Activated naive CD4-positive, alpha-beta T cell treated with anti-CD3 and anti-CD28 coated beads for 36 hours (primary cell): Measurements from ENCODE around the gene RSPH10B2. TPM values are rescaled to one million over a fixed set of nuclear protein-coding genes. Genes with fewer than 3 reads are reported as not detected.
A peak's percentile ranks its signal among the peaks of the same experiment; 100 is the strongest.
"Not testable (repeated sequence)": the region's sequence is repeated elsewhere in the genome, so short reads cannot be mapped to it uniquely, and the experiment has no call there.

Source experiments
- CTCF ChIA-PET: fragments of 350-600 bp; sonication (Branson Sonifier 250); formaldehyde crosslinking; loops from one replicate; lab custom pipeline; 2021; ENCODE audit warnings: antibody characterized with exemption; lab: Charles Lee
- DNase-seq: peaks from one replicate; pipeline ENCODE4 v3.0.0-alpha.2; 2020
- H3K27ac Mint-ChIP-seq: one replicate; pipeline ENCODE4 v1.8.0; 2021; ENCODE audit warnings: mild to moderate bottlenecking, mixed read lengths
- H3K27me3 Mint-ChIP-seq: one replicate; pipeline ENCODE4 v1.8.0; 2021; ENCODE audit warnings: low read depth, mixed read lengths
- H3K36me3 Mint-ChIP-seq: one replicate; pipeline ENCODE4 v1.8.0; 2021; ENCODE audit warnings: low read depth, mixed read lengths
- H3K4me1 Mint-ChIP-seq: one replicate; pipeline ENCODE4 v1.8.0; 2021; ENCODE audit warnings: low read depth, mixed read lengths
- H3K4me3 Mint-ChIP-seq: one replicate; pipeline ENCODE4 v1.8.0; 2021; ENCODE audit warnings: mild to moderate bottlenecking, moderate library complexity, mixed read lengths
- H3K9me3 Mint-ChIP-seq: one replicate; pipeline ENCODE4 v1.8.0; 2021; ENCODE audit warnings: mixed read lengths
- intact Hi-C: fragments of 100-400 bp; cut with micrococcal nuclease; formaldehyde crosslinking; loops from one replicate; pipeline ENCODE4 v1.15.1; 2023
- total RNA-seq, 2 experiments: library from RNA; stranded (reverse); gene quantifications; one replicate each; pipeline ENCODE4 v1.2.3, GENCODE V29; 2021

RSPH10B2 gene
- total RNA-seq, 2 experiments from 2014 or later, result not detected

- H3K4me3 Mint-ChIP-seq, result peak overlapping the region; percentile 86
- DNase-seq, H3K9me3 Mint-ChIP-seq, H3K27me3 Mint-ChIP-seq: not testable (repeated sequence)
- intact Hi-C loops, result loop anchor here (1.0 kb wide), 1 partner anchor 22 kb away; no protein-coding TSS in a partner anchor
- peaks cover 21% of the 10 kb centered on the region for H3K4me1 Mint-ChIP-seq
- peaks cover 17% of the 10 kb centered on the region for H3K36me3 Mint-ChIP-seq
- H3K27ac Mint-ChIP-seq, result peak overlapping the region; percentile 77
- CTCF ChIA-PET, result interaction anchor here (0.6 kb wide), 2 partner anchors 217 to 227 kb away, joined by 3 read pairs; no protein-coding TSS in a partner anchor
Measured at GRCh38 chr7:6728893-6729491, 24.9 kb upstream of the RSPH10B2 start.

- Mint-ChIP-seq H3K36me3 (peaks cover 22% of the 10 kb centered on the region), H3K27me3 (no peaks in the 10 kb centered on the region), H3K27ac (peak overlapping the region; percentile 77), H3K4me3 (peak overlapping the region; percentile 86), H3K4me1 (peaks cover 21% of the 10 kb centered on the region), H3K9me3 (no peaks in the 10 kb centered on the region)
- peak; percentile 90 for DNase-seq
- intact Hi-C loops, result loop anchor here (1.0 kb wide), 1 partner anchor 22 kb away; no protein-coding TSS in a partner anchor
- CTCF ChIA-PET, result interaction anchor here (0.6 kb wide), 1 partner anchor 218 kb away, joined by 3 read pairs; no protein-coding TSS in a partner anchor
Measured at GRCh38 chr7:6729492-6730342, 24.2 kb upstream of the RSPH10B2 start.

GRCh38 chr7:6730343-6730633, 23.6 kb upstream of the RSPH10B2 start:
- Mint-ChIP-seq H3K9me3 (no peaks in the 10 kb centered on the region), H3K36me3 (peaks cover 26% of the 10 kb centered on the region)

GRCh38 chr7:6738415-6738814, 15.5 kb upstream of the RSPH10B2 start:
- H3K4me1 Mint-ChIP-seq, H3K9me3 Mint-ChIP-seq, DNase-seq, H3K4me3 Mint-ChIP-seq, CTCF ChIA-PET, H3K27me3 Mint-ChIP-seq, H3K27ac Mint-ChIP-seq, intact Hi-C loops: not testable (repeated sequence)
- H3K36me3 Mint-ChIP-seq, result peaks cover 34% of the 10 kb centered on the region

More at GRCh38 chr7:6730343-6730633, 23.6 kb upstream of the RSPH10B2 start:
- intact Hi-C loops, result no loop called here
- peaks cover 21% of the 10 kb centered on the region for H3K4me1 Mint-ChIP-seq
- peak overlapping the region; percentile 86 for H3K4me3 Mint-ChIP-seq
- H3K27me3 Mint-ChIP-seq, result no peaks in the 10 kb centered on the region
- no peak for DNase-seq
- peak overlapping the region; percentile 77 for H3K27ac Mint-ChIP-seq
- CTCF ChIA-PET, result no interaction called here

GRCh38 chr7:6744410-6745100, 9.3 kb upstream of the RSPH10B2 start:
- not testable (repeated sequence) for H3K4me1 Mint-ChIP-seq

GRCh38 chr7:6749335-6749734, 4.6 kb upstream of the RSPH10B2 start:
- H3K36me3 Mint-ChIP-seq, H3K27me3 Mint-ChIP-seq, H3K9me3 Mint-ChIP-seq, intact Hi-C loops, H3K27ac Mint-ChIP-seq, H3K4me3 Mint-ChIP-seq, DNase-seq, H3K4me1 Mint-ChIP-seq, CTCF ChIA-PET: not testable (repeated sequence)

More at GRCh38 chr7:6744410-6745100, 9.3 kb upstream of the RSPH10B2 start:
- H3K27ac Mint-ChIP-seq, DNase-seq, H3K9me3 Mint-ChIP-seq, H3K27me3 Mint-ChIP-seq, intact Hi-C loops, CTCF ChIA-PET, H3K4me3 Mint-ChIP-seq: not testable (repeated sequence)
- peaks cover 10% of the 10 kb centered on the region for H3K36me3 Mint-ChIP-seq

GRCh38 chr7:6750173-6750572, 3.7 kb upstream of the RSPH10B2 start:
- H3K4me1 Mint-ChIP-seq, CTCF ChIA-PET, H3K9me3 Mint-ChIP-seq, H3K4me3 Mint-ChIP-seq, DNase-seq, H3K27me3 Mint-ChIP-seq, H3K36me3 Mint-ChIP-seq, H3K27ac Mint-ChIP-seq, intact Hi-C loops: not testable (repeated sequence)

- CTCF ChIA-PET, H3K4me3 Mint-ChIP-seq, H3K27ac Mint-ChIP-seq, H3K36me3 Mint-ChIP-seq, H3K4me1 Mint-ChIP-seq, H3K9me3 Mint-ChIP-seq, intact Hi-C loops, DNase-seq, H3K27me3 Mint-ChIP-seq: not testable (repeated sequence)
Measured at GRCh38 chr7:6761186-6761585, 7.3 kb downstream of the RSPH10B2 start.

GRCh38 chr7:6781581-6781980, 27.7 kb downstream of the RSPH10B2 start:
- H3K27me3 Mint-ChIP-seq, H3K27ac Mint-ChIP-seq, intact Hi-C loops, CTCF ChIA-PET, H3K4me1 Mint-ChIP-seq, H3K4me3 Mint-ChIP-seq, H3K36me3 Mint-ChIP-seq, DNase-seq, H3K9me3 Mint-ChIP-seq: not testable (repeated sequence)

- DNase-seq, CTCF ChIA-PET, intact Hi-C loops, H3K36me3 Mint-ChIP-seq, H3K4me1 Mint-ChIP-seq, H3K27ac Mint-ChIP-seq, H3K4me3 Mint-ChIP-seq, H3K27me3 Mint-ChIP-seq, H3K9me3 Mint-ChIP-seq: not testable (repeated sequence)
Measured at GRCh38 chr7:6789353-6789752, 35.5 kb downstream of the RSPH10B2 start.

GRCh38 chr7:6792113-6792872, 38.4 kb downstream of the RSPH10B2 start:
- H3K27me3 Mint-ChIP-seq, H3K27ac Mint-ChIP-seq, H3K36me3 Mint-ChIP-seq, DNase-seq, intact Hi-C loops, H3K4me3 Mint-ChIP-seq, CTCF ChIA-PET, H3K4me1 Mint-ChIP-seq, H3K9me3 Mint-ChIP-seq: not testable (repeated sequence)

- H3K4me1 Mint-ChIP-seq, H3K27ac Mint-ChIP-seq, H3K4me3 Mint-ChIP-seq, H3K36me3 Mint-ChIP-seq, H3K27me3 Mint-ChIP-seq, DNase-seq, H3K9me3 Mint-ChIP-seq, intact Hi-C loops, CTCF ChIA-PET: not testable (repeated sequence)
Measured at GRCh38 chr7:6794276-6794675, 40.4 kb downstream of the RSPH10B2 start.
